ENCODE results near the gene LARGE1.
"Not testable (repeated sequence)": the region's sequence is repeated elsewhere in the genome, so short reads cannot be mapped to it uniquely, and the experiment has no call there.

The LARGE1 gene

DNA sequence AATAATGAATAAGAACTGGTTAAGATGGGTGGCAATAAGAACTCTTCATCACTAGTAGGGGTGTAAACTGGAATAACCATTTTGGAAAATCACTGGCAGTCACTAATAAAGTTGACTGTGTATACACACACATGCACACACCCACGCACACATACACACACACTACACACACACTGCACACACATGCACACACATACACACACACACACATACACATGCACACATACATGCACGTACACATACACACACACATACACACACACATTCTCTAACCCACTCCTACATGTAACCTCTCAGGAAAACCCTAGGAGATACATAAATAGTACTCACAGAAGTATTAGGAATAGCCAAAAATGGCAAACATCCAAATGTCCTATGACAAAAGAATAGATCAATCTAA, 455.6 kb downstream of the LARGE1 start:
- no peaks in the 10 kb centered on the region for H3K36me3 ChIP-seq (ENCODE audit: control insufficient read depth, insufficient read depth, low read length)
- no peak overlapping the region for H3K9ac ChIP-seq (ENCODE audit: low read depth, low read length)
- H3K4me3 ChIP-seq (ENCODE audit: low read depth, low read length) = no peak overlapping the region
- H3K27me3 ChIP-seq (ENCODE audit: control insufficient read depth, insufficient read depth, low read length) = no peaks in the 10 kb centered on the region
- no peaks in the 10 kb centered on the region for H3K9me3 ChIP-seq (ENCODE audit: control insufficient read depth, insufficient read depth, low read length)
- H3K4me1 ChIP-seq (ENCODE audit: control insufficient read depth, insufficient read depth, low read length) = no peaks in the 10 kb centered on the region

DNA sequence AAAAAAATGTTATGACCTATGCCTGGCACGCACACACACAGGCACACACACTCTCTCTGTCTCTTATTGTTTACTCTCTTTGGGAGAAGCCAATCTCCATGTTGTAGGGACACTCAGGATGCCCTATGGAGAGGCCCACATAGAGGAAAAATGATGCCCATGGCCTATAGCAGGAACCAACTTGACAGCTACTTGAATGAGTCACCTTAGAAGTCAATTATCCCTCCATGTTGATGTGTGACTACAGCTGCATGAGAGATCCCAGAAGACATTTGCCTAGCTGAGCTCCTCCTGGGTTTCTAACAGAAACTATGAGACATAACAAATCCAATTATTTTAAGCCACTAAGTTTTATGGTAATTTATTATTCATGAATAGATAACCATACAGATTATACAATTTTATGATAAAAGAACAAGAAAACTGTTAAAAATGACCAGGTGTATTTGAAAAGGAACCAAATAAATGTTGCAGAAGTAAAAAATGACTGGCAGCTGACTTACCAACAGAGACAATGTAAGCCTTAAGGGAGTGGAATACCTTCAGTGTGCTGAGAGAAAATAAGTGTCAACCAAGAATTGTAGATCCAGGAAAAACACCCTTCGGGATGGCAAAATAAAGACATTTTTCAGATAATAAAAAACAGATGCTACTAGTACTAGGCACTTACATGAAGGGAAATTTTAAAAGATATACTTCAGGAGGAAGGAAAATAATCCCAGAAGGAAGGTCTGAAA, 458.4 kb downstream of the LARGE1 start:
- Histone ChIP-seq H3K4me3 (ENCODE audit: low read depth, low read length) (no peak overlapping the region), H3K36me3 (ENCODE audit: control insufficient read depth, insufficient read depth, low read length) (no peaks in the 10 kb centered on the region), H3K27me3 (ENCODE audit: control insufficient read depth, insufficient read depth, low read length) (no peaks in the 10 kb centered on the region), H3K4me1 (ENCODE audit: control insufficient read depth, insufficient read depth, low read length) (no peaks in the 10 kb centered on the region), H3K9ac (ENCODE audit: low read depth, low read length) (no peak overlapping the region), H3K9me3 (ENCODE audit: control insufficient read depth, insufficient read depth, low read length) (no peaks in the 10 kb centered on the region)

DNA sequence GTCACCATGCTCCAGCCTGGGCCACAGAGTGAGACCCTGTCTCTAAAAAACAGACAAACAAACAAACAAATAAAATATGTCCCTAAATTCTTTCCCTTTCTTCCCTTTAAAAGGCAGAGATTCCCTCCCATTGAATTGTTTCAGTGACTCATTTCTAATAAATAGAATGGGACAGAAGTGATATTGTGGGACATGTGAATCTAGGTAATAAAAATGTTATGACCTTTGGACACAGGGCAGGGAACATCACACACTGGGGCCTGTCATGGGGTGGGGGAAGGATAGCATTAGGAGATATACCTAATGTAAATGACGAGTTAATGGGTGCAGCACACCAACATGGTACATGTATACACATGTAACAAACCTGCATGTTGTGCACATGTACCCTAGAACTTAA, 459.0 kb downstream of the LARGE1 start:
- not testable (repeated sequence) for H3K36me3 ChIP-seq (ENCODE audit: control insufficient read depth, insufficient read depth, low read length); H3K4me1 ChIP-seq (ENCODE audit: control insufficient read depth, insufficient read depth, low read length); H3K27me3 ChIP-seq (ENCODE audit: control insufficient read depth, insufficient read depth, low read length); H3K9ac ChIP-seq (ENCODE audit: low read depth, low read length); H3K4me3 ChIP-seq (ENCODE audit: low read depth, low read length); H3K9me3 ChIP-seq (ENCODE audit: control insufficient read depth, insufficient read depth, low read length)

DNA sequence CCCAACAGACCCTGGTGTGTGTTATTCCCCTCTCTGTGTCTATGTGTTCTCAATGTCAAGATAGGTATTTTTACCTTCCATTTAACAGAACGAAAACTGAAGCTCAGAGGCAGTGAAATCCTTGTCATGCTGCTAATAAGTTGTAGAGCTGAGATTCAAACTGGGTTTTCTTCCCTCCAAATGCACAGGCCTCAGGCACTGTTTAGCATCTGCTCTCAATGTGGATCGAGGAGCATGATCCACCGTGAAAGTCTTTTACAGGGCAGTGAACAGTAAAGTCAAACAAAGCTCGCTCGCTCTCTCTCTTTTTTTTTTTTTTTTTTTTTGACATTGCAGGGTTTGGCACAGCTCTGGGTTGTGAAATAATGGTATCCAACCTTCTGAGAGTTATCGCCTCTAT, 461.1 kb downstream of the LARGE1 start:
- Histone ChIP-seq H3K27me3 (ENCODE audit: control insufficient read depth, insufficient read depth, low read length) (no peaks in the 10 kb centered on the region), H3K4me3 (ENCODE audit: low read depth, low read length) (no peak overlapping the region), H3K4me1 (ENCODE audit: control insufficient read depth, insufficient read depth, low read length) (no peaks in the 10 kb centered on the region), H3K9ac (ENCODE audit: low read depth, low read length) (no peak overlapping the region), H3K36me3 (ENCODE audit: control insufficient read depth, insufficient read depth, low read length) (no peaks in the 10 kb centered on the region), H3K9me3 (ENCODE audit: control insufficient read depth, insufficient read depth, low read length) (no peaks in the 10 kb centered on the region)

DNA sequence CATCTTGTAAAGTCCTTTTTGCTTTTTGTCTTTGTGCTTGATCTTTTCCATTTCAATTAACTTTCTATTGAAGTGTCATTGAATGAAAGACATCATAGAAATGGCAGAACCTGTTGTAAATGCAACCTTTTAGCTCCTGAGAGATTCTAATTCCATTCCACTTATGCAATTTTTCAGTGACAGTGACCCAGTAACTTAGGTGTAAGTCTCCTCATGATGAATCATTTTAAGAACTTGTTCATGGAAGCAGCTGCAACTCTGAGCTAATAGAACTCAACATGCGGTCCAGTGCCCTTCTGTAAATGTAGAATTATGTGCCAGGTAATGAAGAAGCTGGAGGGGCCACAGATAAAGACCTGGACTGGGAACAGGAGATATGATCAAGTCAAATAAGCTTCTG, 463.8 kb downstream of the LARGE1 start:
- no peak overlapping the region for H3K4me3 ChIP-seq (ENCODE audit: low read depth, low read length)
- no peak overlapping the region for H3K9ac ChIP-seq (ENCODE audit: low read depth, low read length)
- no peaks in the 10 kb centered on the region for H3K27me3 ChIP-seq (ENCODE audit: control insufficient read depth, insufficient read depth, low read length)
- no peaks in the 10 kb centered on the region for H3K36me3 ChIP-seq (ENCODE audit: control insufficient read depth, insufficient read depth, low read length)
- no peaks in the 10 kb centered on the region for H3K9me3 ChIP-seq (ENCODE audit: control insufficient read depth, insufficient read depth, low read length)
- no peaks in the 10 kb centered on the region for H3K4me1 ChIP-seq (ENCODE audit: control insufficient read depth, insufficient read depth, low read length)

DNA sequence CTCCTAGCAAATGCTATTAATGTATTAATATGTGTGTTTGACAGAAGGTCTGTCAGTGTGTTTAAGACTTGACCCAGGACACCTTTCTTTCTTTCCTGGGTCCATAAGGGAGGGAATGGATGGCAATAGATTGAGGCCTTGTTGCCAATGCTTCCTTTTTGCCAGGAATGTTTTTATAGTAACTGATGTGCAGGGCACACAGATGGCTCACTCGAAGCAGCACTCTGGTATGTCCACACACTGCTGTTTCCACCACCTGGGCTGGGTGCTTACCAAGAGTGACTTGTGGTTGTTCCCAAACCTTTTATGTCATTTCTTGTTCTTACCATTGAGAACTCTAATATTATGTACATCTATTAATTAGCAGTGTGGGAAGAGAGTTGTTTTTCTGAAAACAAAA, 465.2 kb downstream of the LARGE1 start:
- Histone ChIP-seq H3K36me3 (ENCODE audit: control insufficient read depth, insufficient read depth, low read length) (no peaks in the 10 kb centered on the region), H3K9me3 (ENCODE audit: control insufficient read depth, insufficient read depth, low read length) (no peaks in the 10 kb centered on the region)

DNA sequence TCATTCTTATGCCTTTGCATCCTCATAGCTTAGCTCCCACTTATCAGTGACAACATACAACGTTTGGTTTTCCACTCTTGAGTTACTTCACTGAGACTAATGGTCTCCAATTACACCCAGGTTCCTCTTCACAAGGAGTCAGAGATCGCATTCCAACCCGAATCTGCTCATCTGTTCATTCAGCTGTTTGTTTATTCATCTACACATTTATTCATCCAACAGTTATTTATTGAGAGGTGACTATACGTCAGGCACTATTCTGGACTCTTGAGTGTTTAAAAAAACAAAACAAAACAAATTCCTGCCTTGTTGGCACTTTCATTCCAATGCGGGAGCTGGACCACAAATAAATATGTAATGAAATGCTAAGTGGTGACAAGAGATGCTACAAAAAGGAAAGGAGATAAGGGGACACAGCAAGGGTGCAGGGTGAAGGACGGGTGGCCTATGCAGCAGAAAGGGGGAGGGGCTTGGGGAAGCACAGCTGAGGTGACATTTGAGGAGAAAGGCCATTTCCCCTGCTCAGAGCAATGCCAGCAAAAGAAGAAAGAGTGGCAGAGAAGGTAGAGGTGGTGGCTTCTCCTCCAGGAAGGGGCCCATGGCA, 468.3 kb downstream of the LARGE1 start:
- no peaks in the 10 kb centered on the region for H3K4me1 ChIP-seq (ENCODE audit: control insufficient read depth, insufficient read depth, low read length)
- no peak overlapping the region for H3K9ac ChIP-seq (ENCODE audit: low read depth, low read length)
- H3K27me3 ChIP-seq (ENCODE audit: control insufficient read depth, insufficient read depth, low read length) = no peaks in the 10 kb centered on the region
- no peaks in the 10 kb centered on the region for H3K36me3 ChIP-seq (ENCODE audit: control insufficient read depth, insufficient read depth, low read length)
- H3K9me3 ChIP-seq (ENCODE audit: control insufficient read depth, insufficient read depth, low read length) = no peaks in the 10 kb centered on the region
- H3K4me3 ChIP-seq (ENCODE audit: low read depth, low read length) = no peak overlapping the region

More for the DNA sequence above, 465.2 kb downstream of the LARGE1 start:
- H3K4me1 ChIP-seq (ENCODE audit: control insufficient read depth, insufficient read depth, low read length) = no peaks in the 10 kb centered on the region
- H3K9ac ChIP-seq (ENCODE audit: low read depth, low read length) = no peak overlapping the region
- H3K4me3 ChIP-seq (ENCODE audit: low read depth, low read length) = no peak overlapping the region
- no peaks in the 10 kb centered on the region for H3K27me3 ChIP-seq (ENCODE audit: control insufficient read depth, insufficient read depth, low read length)

DNA sequence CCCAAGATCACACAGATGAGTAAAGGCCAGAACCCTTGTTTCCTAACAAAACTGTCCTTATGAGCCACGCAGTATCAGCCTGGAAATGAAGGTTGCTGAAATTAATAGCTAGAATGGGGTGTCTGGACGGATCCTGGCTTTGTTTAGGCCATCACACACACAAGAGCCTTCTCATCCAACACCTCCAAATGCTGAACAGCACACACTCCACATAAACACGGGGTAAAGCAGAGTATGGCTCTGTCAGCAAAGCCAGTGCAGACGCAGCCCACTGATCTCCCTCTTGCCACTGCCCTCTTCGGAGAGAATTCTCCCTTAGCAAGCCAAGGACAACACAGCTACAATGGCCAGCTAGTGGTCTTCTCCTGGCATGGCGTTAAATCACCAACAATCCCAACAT, 469.5 kb downstream of the LARGE1 start:
- Histone ChIP-seq H3K36me3 (ENCODE audit: control insufficient read depth, insufficient read depth, low read length) (no peaks in the 10 kb centered on the region), H3K9me3 (ENCODE audit: control insufficient read depth, insufficient read depth, low read length) (no peaks in the 10 kb centered on the region), H3K4me1 (ENCODE audit: control insufficient read depth, insufficient read depth, low read length) (no peaks in the 10 kb centered on the region), H3K9ac (ENCODE audit: low read depth, low read length) (no peak overlapping the region), H3K27me3 (ENCODE audit: control insufficient read depth, insufficient read depth, low read length) (no peaks in the 10 kb centered on the region), H3K4me3 (ENCODE audit: low read depth, low read length) (no peak overlapping the region)

DNA sequence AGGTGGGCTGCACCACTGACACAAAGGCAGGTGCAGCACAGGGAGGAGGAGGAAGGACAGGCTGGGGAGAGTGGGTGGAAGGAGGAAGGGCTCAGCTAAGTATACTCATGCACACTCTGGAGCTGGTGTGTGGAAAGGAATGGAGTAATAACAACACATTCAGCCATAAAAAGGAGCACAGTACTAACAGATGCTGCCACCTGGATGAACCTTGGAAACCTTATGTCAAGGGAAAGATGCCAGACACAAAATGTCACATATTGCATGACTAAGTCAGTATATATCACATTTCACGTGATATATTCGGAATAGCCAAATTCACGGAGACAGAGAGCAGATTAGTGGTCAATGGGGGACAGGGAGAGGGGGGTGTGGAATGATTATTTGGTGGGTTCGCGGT, 472.5 kb downstream of the LARGE1 start:
- H3K9me3 ChIP-seq (ENCODE audit: control insufficient read depth, insufficient read depth, low read length) = no peaks in the 10 kb centered on the region
- H3K9ac ChIP-seq (ENCODE audit: low read depth, low read length) = no peak overlapping the region
- H3K4me3 ChIP-seq (ENCODE audit: low read depth, low read length) = no peak overlapping the region
- no peaks in the 10 kb centered on the region for H3K36me3 ChIP-seq (ENCODE audit: control insufficient read depth, insufficient read depth, low read length)
- H3K27me3 ChIP-seq (ENCODE audit: control insufficient read depth, insufficient read depth, low read length) = no peaks in the 10 kb centered on the region
- no peaks in the 10 kb centered on the region for H3K4me1 ChIP-seq (ENCODE audit: control insufficient read depth, insufficient read depth, low read length)

DNA sequence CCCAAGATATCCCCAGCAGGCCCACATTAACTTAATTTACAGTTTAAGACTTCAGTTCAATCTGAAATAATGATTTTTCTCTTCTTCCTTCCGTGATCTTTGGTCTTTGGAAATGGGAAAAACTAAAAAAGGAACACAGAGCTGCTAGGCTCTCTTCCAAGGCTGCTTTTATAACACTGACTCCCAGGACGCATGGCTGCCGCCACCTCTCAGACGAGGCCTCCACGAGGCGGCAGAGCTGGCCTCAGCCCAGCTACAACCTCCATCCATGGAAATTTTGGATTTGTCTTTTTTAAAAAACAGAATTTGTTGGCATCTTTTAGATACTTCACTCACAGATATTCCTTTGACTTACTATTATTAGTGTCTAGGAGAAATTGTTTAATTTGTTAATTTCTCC, 476.6 kb downstream of the LARGE1 start:
- Histone ChIP-seq H3K9me3 (ENCODE audit: control insufficient read depth, insufficient read depth, low read length) (no peaks in the 10 kb centered on the region), H3K9ac (ENCODE audit: low read depth, low read length) (no peak overlapping the region)

DNA sequence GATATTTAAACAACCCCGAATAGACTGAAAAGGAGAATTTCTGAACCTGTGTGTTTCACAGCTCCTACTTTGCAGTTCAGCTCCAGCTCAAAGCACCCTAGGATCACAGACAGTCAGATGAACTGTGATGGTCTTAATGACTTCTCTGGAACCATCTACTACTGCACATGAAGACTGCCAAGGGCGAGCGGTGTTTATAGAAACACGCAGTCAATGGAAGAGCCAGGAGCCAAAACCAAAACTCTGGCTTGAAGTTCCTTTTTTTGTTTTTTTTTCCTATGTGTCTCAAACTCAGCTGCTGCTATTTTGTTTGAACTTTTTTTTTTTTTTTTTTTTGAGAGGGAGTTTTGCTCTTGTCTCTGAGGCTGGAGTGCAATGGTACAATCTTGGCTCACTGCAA, 479.5 kb downstream of the LARGE1 start:
- Histone ChIP-seq H3K36me3 (ENCODE audit: control insufficient read depth, insufficient read depth, low read length) (no peaks in the 10 kb centered on the region), H3K9me3 (ENCODE audit: control insufficient read depth, insufficient read depth, low read length) (no peaks in the 10 kb centered on the region), H3K9ac (ENCODE audit: low read depth, low read length) (no peak overlapping the region), H3K27me3 (ENCODE audit: control insufficient read depth, insufficient read depth, low read length) (no peaks in the 10 kb centered on the region), H3K4me1 (ENCODE audit: control insufficient read depth, insufficient read depth, low read length) (peaks cover 16% of the 10 kb centered on the region), H3K4me3 (ENCODE audit: low read depth, low read length) (no peak overlapping the region)

More for the DNA sequence above, 476.6 kb downstream of the LARGE1 start:
- Histone ChIP-seq H3K27me3 (ENCODE audit: control insufficient read depth, insufficient read depth, low read length) (no peaks in the 10 kb centered on the region), H3K36me3 (ENCODE audit: control insufficient read depth, insufficient read depth, low read length) (no peaks in the 10 kb centered on the region), H3K4me1 (ENCODE audit: control insufficient read depth, insufficient read depth, low read length) (no peaks in the 10 kb centered on the region), H3K4me3 (ENCODE audit: low read depth, low read length) (no peak overlapping the region)

DNA sequence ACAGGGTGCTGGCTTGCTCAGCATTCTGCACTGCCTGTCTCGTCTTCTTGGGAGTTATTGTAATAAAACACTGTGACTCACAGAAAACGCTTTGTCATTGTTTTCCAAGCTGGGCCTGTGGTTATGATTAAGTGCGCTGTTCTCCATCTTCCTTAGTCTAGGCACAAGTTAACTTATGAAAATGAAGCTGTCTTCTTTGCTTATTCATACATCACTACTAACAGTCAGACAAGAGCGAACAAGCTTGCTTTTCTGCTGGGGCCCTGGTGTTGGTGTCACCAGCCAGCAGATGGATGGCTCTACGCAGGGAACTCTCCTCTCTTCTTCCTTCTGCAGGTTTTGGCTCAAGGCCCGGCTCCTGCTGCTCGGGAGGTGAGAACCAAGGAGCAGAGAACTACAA, 482.0 kb downstream of the LARGE1 start:
- Histone ChIP-seq H3K27me3 (ENCODE audit: control insufficient read depth, insufficient read depth, low read length) (no peaks in the 10 kb centered on the region), H3K4me1 (ENCODE audit: control insufficient read depth, insufficient read depth, low read length) (peaks cover 16% of the 10 kb centered on the region), H3K36me3 (ENCODE audit: control insufficient read depth, insufficient read depth, low read length) (no peaks in the 10 kb centered on the region), H3K9ac (ENCODE audit: low read depth, low read length) (no peak overlapping the region), H3K9me3 (ENCODE audit: control insufficient read depth, insufficient read depth, low read length) (no peaks in the 10 kb centered on the region), H3K4me3 (ENCODE audit: low read depth, low read length) (no peak overlapping the region)

Measured in iPS-15b (cell line).